ENCODE data around the gene TBRG4.

- TF ChIP-seq POLR2A (IDR thresholded peaks at IDR 0.05) (no peak), CTCF (IDR thresholded peaks at IDR 0.05) (no peak)
These were observed 57.6 kb downstream of the TBRG4 start for GRCh38 chr7:45053941-45054340.
